Erythroblast (primary cell): ENCODE data around the gene CD1B.

ENCODE experiments used
- GATA1 ChIP-seq: IDR thresholded peaks from 2 replicates; pipeline ENCODE4 v1.6.1; 2011; ENCODE audit warnings: low read depth, mild to moderate bottlenecking, control low read depth, low read length, moderate library complexity
- POLR2A ChIP-seq: IDR thresholded peaks from 2 replicates; pipeline ENCODE4 v1.6.1; 2011; ENCODE audit warnings: mild to moderate bottlenecking, low read length

GRCh38 chr1:158323866-158324265 lies 7.5 kb downstream of the CD1B start:
- TF ChIP-seq POLR2A (no peak), GATA1 (no peak)
